Loucy (cell line): ENCODE measurements around the gene HOXC12.

Source experiments
- H2AFZ ChIP-seq: fragments of 200-600 bp; sonication (generic); 2 replicates; pipeline ENCODE4 v1.6.0; 2016; ENCODE audit warnings: antibody characterized with exemption, mild to moderate bottlenecking, low read length, moderate library complexity
- H3F3A ChIP-seq: fragments of 200-600 bp; 2 replicates; pipeline ENCODE4 v1.6.0; 2016; ENCODE audit warnings: antibody characterized with exemption, low read depth, mild to moderate bottlenecking
- H3K27me3 ChIP-seq: fragments of 200-600 bp; sonication (generic); 2 replicates; pipeline ENCODE4 v1.6.1; 2014; ENCODE audit warnings: low read length, mild to moderate bottlenecking; ENCODE audit not compliant: insufficient read depth, poor library complexity, severe bottlenecking
- H3K36me3 ChIP-seq: fragments of 200-600 bp; sonication (generic); 2 replicates; pipeline ENCODE4 v1.6.1; 2016; ENCODE audit warnings: low read length; ENCODE audit not compliant: insufficient read depth
- H3K4me1 ChIP-seq: fragments of 200-600 bp; sonication (generic); 2 replicates; pipeline ENCODE4 v1.5.1; 2014; ENCODE audit warnings: low read length, mild to moderate bottlenecking; ENCODE audit not compliant: insufficient read depth, poor library complexity, severe bottlenecking
- H3K4me2 ChIP-seq: fragments of 200-600 bp; sonication (generic); 2 replicates; pipeline ENCODE4 v1.6.0; 2014; ENCODE audit warnings: antibody characterized with exemption, low read length, low read depth, mild to moderate bottlenecking; ENCODE audit not compliant: poor library complexity, severe bottlenecking
- H3K4me3 ChIP-seq: fragments of 200-600 bp; sonication (generic); 2 replicates; pipeline ENCODE4 v1.5.1; 2014; ENCODE audit warnings: low read length, mild to moderate bottlenecking, mixed read lengths; ENCODE audit not compliant: poor library complexity, severe bottlenecking
- H3K79me2 ChIP-seq: fragments of 200-600 bp; sonication (generic); 2 replicates; pipeline ENCODE4 v1.6.1; 2014; ENCODE audit warnings: low read length; ENCODE audit not compliant: insufficient read depth
- H3K9ac ChIP-seq: fragments of 200-600 bp; sonication (generic); 2 replicates; pipeline ENCODE4 v1.6.0; 2014; ENCODE audit warnings: mild to moderate bottlenecking, low read depth, low read length, moderate library complexity; ENCODE audit not compliant: poor library complexity, severe bottlenecking
- H3K9me2 ChIP-seq: fragments of 200-600 bp; sonication (generic); replicated peaks from 2 replicates; pipeline ENCODE4 v1.6.1; 2016; ENCODE audit warnings: low read depth, low read length, mixed read lengths
- H3K9me3 ChIP-seq: fragments of 200-600 bp; sonication (generic); 2 replicates; pipeline ENCODE4 v1.6.1; 2014; ENCODE audit warnings: mild to moderate bottlenecking, antibody characterized with exemption, low read length, low read depth; ENCODE audit not compliant: insufficient read depth
- H4K20me1 ChIP-seq: fragments of 200-600 bp; sonication (generic); 2 replicates; pipeline ENCODE4 v1.6.0; 2014; ENCODE audit warnings: antibody characterized with exemption, low read length, mild to moderate bottlenecking; ENCODE audit not compliant: insufficient read depth, poor library complexity, severe bottlenecking
- EZH2phosphoT487 ChIP-seq: fragments of 200-600 bp; IDR thresholded peaks from 2 replicates; pipeline ENCODE4 v1.6.1; 2018; ENCODE audit warnings: antibody characterized with exemption, mild to moderate bottlenecking, moderate library complexity, borderline replicate concordance
- TF ChIP-seq, protein P1 (sequence below): fragments of 200-600 bp; sonication (generic); conservative IDR thresholded peaks from 2 replicates; pipeline ENCODE4 v1.5.1; 2014; ENCODE audit warnings: mild to moderate bottlenecking, antibody characterized with exemption, low read length

The HOXC12 gene

DNA sequence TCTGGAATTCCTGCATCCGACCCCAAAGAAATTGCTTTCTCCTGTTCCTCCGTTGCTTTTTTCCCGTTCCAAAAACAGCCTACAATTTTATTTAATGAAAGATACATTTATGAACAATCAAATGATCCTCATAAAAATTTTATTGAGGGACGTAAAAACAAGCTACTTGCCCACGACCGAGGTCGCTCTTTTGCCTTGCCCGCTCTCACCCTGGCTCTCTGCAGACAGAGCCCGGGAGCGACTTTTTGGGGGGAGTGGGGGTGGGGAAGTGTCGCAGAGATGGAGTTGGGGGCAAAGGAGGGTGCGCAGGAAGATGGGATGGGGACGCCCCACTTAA, 44.2 kb downstream of the HOXC12 start:
- TF ChIP-seq, protein P1, sequence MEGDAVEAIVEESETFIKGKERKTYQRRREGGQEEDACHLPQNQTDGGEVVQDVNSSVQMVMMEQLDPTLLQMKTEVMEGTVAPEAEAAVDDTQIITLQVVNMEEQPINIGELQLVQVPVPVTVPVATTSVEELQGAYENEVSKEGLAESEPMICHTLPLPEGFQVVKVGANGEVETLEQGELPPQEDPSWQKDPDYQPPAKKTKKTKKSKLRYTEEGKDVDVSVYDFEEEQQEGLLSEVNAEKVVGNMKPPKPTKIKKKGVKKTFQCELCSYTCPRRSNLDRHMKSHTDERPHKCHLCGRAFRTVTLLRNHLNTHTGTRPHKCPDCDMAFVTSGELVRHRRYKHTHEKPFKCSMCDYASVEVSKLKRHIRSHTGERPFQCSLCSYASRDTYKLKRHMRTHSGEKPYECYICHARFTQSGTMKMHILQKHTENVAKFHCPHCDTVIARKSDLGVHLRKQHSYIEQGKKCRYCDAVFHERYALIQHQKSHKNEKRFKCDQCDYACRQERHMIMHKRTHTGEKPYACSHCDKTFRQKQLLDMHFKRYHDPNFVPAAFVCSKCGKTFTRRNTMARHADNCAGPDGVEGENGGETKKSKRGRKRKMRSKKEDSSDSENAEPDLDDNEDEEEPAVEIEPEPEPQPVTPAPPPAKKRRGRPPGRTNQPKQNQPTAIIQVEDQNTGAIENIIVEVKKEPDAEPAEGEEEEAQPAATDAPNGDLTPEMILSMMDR = no peak
- no peak for TF ChIP-seq EZH2phosphoT487
- Histone ChIP-seq H3K9me3 (no peaks in the 10 kb centered on the region), H3K4me3 (no peak overlapping the region), H3K79me2 (peaks cover 41% of the 10 kb centered on the region), H3K27me3 (no peaks in the 10 kb centered on the region), H2AFZ (no peak overlapping the region), H3K9ac (no peak overlapping the region), H3K9me2 (no peaks in the 10 kb centered on the region), H4K20me1 (peaks cover 4% of the 10 kb centered on the region), H3K4me1 (peaks cover 38% of the 10 kb centered on the region), H3F3A (no peaks in the 10 kb centered on the region), H3K4me2 (no peak overlapping the region), H3K36me3 (no peaks in the 10 kb centered on the region)

GRCh38 chr12:53999559-54000115, 44.9 kb downstream of the HOXC12 start:
- Histone ChIP-seq H3K36me3 (no peaks in the 10 kb centered on the region), H3K4me2 (no peak overlapping the region), H3K9me2 (no peaks in the 10 kb centered on the region), H3K9me3 (no peaks in the 10 kb centered on the region), H2AFZ (no peak overlapping the region), H3F3A (no peaks in the 10 kb centered on the region), H3K9ac (no peak overlapping the region), H3K4me1 (peaks cover 38% of the 10 kb centered on the region), H4K20me1 (peaks cover 4% of the 10 kb centered on the region), H3K79me2 (peaks cover 38% of the 10 kb centered on the region), H3K4me3 (no peak overlapping the region), H3K27me3 (no peaks in the 10 kb centered on the region)
- TF ChIP-seq, protein P1 = no peak
- TF ChIP-seq EZH2phosphoT487 = no peak

GRCh38 chr12:54000116-54001114, 45.7 kb downstream of the HOXC12 start, which contains the start of gene HOXC9:
Gene HOXC9 (plus strand): TSS chr12:54000161. CDS start chr12:54000189, 28 bp downstream.
- Histone ChIP-seq H3K27me3 (no peaks in the 10 kb centered on the region), H3K79me2 (peaks cover 31% of the 10 kb centered on the region), H3K4me1 (peaks cover 30% of the 10 kb centered on the region), H3K4me3 (no peak within 1 kb of the TSS), H3F3A (no peaks in the 10 kb centered on the region), H2AFZ (no peak within 1 kb of the TSS), H3K9ac (no peak within 1 kb of the TSS), H4K20me1 (peaks cover 4% of the 10 kb centered on the region), H3K9me2 (no peaks in the 10 kb centered on the region), H3K36me3 (no peaks in the 10 kb centered on the region), H3K4me2 (no peak within 1 kb of the TSS), H3K9me3 (no peaks in the 10 kb centered on the region)
- TF ChIP-seq EZH2phosphoT487 = no peak
- TF ChIP-seq, protein P1 = no peak
